EL (cell line): Measurements from ENCODE around the gene TSEN54.
A peak's percentile ranks its signal among the peaks of the same experiment; 100 is the strongest.

ENCODE experiments used
- DNase-seq: peaks from one replicate; pipeline ENCODE4 v3.0.0-alpha.2; 2016

Gene TSEN54

DNA sequence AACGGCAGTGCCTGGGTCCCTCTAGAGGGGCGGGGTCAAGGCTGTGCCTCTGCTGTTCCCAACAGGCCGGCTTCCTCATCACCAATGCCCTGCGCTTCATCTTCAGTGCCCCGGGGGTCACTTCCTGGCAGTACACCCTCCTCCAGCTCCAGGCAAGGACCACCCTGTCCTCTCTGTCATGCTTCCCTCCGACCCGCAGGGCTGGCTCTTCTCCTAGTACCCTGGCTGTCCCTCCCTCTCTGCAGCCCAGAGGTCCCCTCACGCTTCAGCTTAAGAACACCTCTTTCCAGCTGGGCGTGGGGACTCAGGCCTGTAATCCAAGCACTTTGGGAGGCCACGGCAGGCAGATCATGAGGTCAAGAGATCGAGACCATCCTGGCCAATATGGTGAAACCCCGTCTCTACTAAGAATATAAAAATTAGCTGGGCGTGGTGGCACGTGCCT, 26.8 kb upstream of the TSEN54 start:
- no peak for DNase-seq

DNA sequence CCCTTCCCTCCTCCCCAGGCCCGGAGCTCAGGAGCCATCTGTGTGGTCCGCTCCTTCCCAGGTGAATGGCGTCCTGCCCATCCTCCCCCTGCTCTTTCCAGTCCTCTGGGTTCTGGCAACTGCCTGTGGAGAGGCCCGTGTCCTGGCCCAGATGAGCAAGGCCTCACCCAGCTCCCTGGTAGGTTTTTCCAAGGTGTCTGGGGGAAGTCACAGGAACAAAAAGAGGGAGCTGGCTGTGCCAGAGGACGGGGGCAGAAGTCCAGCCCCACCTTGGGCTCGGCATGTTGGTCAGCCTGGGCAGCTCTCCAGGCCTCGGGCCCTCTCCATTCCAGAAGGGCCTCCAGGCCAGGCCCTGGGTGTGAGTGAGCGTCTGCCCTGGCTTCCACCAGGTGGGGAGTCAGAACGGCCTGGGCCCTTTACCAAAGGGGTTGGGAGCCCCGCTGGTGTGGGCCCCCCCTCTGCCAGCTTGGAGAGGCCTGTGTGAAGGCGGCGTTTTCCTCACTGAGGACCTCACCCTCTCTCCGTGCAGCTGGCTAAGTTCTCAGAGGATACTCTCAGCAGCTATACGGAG, 26.1 kb upstream of the TSEN54 start:
- no peak for DNase-seq

DNA sequence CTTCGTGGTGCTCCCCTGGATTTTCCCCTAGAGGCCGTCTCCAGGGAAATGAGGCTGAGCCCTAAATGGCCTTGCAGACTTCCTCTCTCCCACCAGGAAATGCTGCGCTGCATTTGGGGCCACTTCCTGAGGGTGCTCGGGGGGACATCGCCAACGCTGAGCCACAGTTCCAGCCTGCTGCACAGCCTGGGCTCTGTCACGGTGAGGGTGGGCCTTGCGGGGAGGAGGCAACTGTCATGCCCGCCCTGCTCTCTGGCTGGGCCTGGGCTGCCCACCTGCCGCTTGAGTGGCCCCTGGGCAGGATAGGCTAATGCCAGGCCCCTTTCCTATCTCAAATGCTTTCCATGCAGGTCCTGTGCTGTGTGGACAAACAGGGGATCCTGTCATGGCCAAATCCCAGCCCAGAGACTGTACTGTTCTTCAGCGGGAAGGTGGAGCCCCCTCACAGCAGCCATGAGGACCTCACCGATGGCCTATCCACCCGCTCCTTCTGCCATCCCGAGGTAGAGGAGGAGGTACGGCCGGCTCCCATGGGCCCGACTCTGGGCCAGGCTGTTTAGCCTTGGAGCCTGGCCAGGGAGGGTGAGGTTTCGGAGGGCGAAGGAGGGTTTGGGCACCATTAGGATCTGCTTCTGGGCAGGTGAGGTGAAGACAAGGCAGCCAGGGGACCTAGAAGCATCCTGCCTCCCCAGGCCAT, 25.2 kb upstream of the TSEN54 start:
- DNase-seq, result no peak

GRCh38 chr17:75491680-75492079, 24.6 kb upstream of the TSEN54 start:
- DNase-seq, result no peak

DNA sequence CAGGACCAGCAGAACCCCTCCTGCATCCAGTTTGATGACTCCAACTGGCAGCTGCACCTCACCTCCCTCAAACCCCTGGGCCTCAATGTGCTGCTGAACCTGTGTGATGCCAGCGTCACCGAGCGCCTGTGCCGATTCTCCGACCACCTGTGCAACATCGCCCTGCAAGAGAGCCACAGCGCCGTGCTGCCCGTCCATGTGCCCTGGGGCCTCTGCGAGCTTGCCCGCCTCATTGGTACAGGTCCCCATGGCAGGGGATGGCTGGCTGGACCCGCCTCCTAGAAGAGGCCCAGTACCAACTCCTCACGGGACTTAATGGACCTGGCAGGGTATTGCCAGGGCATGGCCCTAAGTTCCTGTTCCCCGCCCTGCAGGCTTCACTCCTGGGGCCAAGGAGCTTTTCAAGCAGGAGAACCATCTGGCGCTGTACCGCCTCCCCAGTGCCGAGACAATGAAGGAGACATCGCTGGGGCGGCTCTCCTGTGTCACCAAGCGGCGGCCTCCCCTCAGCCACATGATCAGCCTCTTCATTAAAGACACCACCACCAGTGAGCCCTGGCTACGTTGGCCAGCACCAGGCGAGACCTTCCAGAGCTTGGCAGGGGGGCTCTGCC, 23.7 kb upstream of the TSEN54 start:
- no peak for DNase-seq

DNA sequence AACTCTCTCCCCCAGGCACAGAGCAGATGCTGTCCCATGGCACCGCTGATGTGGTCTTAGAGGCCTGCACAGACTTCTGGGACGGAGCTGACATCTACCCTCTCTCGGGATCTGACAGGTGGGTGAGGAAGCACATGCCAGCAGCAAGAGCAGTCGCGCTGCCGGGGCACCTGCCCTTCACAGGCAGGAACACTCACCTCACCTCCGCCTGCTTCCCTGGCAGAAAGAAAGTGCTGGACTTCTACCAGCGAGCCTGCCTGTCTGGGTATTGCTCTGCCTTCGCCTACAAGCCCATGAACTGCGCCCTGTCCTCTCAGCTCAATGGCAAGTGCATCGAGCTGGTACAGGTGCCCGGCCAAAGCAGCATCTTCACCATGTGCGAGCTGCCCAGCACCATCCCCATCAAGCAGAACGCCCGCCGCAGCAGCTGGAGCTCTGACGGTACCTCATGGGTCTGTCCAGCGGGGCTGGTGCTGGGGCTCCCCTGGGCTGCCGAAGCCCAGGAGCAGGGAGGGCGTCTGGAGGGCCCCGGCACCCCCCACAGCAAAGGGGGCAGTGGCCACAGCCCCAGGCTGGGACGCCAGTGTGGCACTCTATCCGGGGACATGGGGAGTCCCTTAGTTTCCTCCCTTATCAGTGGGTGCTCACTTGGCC, 22.7 kb upstream of the TSEN54 start:
- DNase-seq, result no peak

DNA sequence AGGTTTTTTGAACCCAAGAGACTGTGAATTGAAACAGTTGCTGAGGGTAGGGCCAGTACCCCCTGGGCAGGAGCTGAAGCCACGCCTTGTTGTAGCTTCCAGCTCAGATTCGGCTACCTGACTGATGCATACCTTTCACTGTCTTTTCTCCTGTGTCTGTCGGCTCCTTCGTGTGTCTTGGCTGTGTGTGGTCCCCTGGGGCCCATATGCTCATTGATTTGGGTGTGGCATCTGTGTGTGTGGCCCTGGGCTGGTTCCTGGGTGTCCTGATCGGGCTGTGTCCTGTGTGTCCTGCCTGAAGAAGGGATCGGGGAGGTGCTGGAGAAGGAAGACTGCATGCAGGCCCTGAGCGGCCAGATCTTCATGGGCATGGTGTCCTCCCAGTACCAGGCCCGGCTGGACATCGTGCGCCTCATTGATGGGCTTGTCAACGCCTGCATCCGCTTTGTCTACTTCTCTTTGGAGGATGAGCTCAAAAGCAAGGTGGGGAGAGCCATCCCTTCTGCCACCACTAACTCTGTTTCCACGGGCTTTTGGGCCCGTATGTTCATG, 21.9 kb upstream of the TSEN54 start:
- no peak for DNase-seq

DNA sequence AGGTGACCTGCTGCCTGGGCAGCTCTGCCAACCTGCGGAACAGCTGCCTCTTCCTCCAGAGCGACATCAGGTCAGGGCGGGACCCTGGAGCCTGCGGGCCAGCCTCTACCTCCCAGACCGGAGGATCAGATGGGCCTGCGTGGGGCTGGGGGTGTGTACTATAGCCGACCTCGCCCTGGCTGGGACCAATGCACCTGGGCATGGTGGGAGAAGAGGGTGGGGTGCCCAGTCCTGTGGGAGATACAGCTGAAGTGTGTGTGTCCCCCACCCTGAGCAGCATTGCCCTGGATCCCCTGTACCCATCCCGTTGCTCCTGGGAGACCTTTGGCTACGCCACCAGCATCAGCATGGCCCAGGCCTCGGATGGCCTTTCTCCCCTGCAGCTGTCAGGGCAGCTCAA, 20.3 kb upstream of the TSEN54 start:
- no peak for DNase-seq

- no peak for DNase-seq
Observed at GRCh38 chr17:75498039-75498725, 18.1 kb upstream of the TSEN54 start.

GRCh38 chr17:75498726-75499213, 17.6 kb upstream of the TSEN54 start:
- DNase-seq, result peak; percentile 19

GRCh38 chr17:75499313-75500022, 16.9 kb upstream of the TSEN54 start:
- DNase-seq, result no peak

DNA sequence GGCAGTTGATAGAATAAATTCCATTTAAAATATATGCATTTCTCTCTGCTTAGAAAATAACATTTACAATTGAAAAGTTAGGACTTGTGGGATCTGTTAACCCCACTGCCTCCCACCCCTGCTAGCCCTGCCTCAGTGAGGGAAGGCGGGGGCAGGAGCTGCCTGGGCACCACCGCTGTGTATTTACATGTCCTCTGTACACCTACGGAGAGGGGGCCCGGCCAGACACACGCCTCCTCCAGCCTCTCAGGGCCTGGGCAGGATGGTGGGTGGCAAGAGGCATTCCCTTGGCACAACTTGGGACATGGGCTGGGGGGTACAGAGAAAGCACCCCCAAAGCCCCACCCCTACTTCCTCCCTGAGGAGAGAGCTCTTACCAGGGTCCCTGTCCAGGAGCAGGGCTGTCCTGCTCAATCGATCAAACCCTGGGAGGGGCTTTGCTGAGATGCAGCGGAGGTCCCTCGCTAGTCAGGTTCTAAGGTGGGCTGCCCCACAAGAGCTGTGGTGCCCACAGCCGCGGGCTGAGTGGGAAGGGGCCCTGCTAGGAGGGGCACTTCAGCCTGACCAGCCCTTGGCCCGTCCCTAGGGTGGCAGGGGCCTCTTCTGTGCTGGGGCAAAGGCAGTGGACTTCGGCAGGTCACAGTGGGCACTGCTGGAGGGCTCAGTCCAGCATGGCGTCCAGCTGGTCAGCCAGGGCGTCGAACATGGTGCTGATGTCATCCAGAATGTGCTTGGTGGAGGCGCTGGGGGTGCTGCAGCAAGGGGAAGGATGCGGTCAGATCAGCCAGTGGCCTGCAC, 15.7 kb upstream of the TSEN54 start:
- DNase-seq, result no peak

- DNase-seq, result no peak
Observed at GRCh38 chr17:75501378-75502071, 14.8 kb upstream of the TSEN54 start.

DNA sequence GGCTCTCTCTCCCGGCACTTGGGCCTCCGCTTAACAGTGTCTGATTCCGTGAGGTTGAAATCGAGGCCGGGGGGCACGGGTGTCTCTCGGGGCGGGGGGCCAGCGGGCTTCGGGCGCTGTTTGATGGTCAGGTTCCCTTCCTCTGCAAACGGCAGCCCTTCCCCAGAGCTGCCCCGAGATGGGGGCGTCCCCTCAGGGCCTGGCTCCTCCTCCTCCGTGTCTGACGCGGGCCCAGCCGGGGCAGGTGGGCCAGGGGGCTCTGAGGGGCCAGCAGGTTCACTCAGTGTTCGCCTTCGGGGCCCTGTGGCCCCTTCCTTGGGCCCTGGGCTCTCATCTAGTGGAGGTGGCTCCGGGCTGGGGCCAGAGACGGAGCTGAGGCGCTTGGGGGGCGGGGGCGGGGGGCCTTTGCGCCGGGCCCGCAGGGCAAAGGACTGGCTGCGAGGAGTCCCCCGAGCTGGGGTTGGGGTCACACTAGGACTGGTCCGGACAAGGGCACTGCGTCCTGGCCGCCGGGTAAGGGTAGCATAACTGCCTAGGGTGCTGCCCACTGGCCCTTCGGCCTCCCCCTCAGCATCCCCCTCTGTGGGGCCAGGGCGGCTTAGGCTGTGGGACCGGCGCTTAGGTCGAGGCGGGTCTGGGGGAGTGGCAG, 14.1 kb upstream of the TSEN54 start:
- DNase-seq, result no peak

GRCh38 chr17:75502721-75503329, 13.5 kb upstream of the TSEN54 start:
- no peak for DNase-seq

GRCh38 chr17:75503337-75503950, 12.9 kb upstream of the TSEN54 start:
- no peak for DNase-seq

DNA sequence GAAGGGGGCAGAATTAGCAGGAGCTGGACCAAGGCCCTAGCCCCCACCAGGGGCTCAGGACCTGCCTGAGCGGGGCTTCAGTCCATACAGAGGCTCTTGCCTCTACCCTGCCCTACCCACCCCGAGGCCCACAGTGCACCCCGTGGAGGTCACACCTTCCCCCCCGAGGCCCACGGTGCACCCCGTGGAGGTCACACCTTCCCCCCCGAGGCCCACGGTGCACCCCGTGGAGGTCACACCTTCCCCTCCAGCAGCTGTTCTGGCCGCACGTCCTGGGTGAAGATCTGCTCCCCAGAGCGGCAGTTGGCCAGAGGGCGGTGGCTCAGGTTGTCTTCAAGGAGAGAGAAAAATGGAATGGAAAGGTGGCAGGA, 12.4 kb upstream of the TSEN54 start:
- no peak for DNase-seq

DNA sequence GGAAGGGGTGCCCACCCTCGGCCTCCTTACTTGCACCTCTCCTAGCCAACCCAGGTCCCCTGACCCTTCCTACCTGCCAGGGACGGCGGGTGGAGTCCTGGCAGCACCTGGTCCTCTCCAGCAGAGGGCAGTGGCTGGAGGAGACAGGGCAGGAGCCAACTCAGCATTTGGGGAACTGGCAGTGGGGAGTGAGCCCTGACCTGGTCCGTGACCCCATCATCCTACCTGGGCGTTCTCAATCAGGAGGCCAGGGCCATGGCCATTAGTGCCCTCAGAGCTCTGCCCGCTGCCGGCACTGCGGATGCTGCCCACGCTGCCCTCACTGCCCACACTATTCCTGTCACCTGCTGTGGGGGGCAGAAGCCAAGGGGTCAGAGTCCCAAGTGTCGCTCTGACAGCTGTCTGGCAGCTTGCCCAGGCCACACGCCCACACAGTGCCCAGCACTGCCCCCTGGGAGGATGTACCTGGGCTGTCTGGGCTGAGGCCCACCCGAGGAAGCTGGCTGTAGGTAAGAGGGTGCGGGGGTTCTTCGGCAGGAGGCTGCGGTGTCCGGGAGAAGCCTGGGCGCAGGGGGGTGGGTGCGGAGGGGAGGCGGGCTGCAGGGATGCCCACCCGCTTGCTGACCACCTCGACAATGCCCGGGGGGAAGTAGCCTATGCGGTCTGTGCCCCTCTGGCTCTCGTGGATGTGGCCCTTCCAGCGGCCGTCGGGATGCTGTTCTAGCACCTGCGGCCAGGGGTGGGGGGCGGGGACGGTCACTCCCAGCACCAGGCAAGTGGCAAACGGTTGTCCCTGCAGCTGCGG, 11.8 kb upstream of the TSEN54 start:
- DNase-seq, result no peak

DNA sequence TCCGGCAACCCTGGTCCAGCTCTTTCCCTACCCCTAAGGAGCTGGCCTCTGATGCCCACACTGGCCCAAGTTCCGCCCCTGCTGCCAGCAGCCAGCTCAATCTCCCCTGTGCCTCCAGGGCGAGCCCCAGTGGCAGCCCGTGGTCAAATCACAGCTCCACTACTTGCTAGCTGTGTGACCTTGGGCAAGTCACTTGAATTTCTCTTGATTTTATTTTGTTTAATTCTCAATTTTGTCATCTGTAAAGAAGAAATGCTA, 11.2 kb upstream of the TSEN54 start:
- DNase-seq, result no peak
